Thymus (tissue), 11 donors: ENCODE results near the gene C21orf58. TPM values are rescaled to one million over a fixed set of nuclear protein-coding genes. Genes with fewer than 3 reads are reported as not detected.

Experiments used
- DNase-seq, 9 donors: peaks; one replicate each; pipeline ENCODE4 v3.0.0-alpha.2; 2013; ENCODE audit warnings: low spot score in 9 of 9, low read depth in 6 of 9, missing footprints in 1 of 9
- H3K27ac ChIP-seq, 2 donors: one replicate each; pipeline ENCODE4 v1.5.1; 2013; ENCODE audit warnings: control low read depth in 1 of 2, low read depth in 1 of 2, low read length in 1 of 2, mild to moderate bottlenecking in 1 of 2, moderate library complexity in 1 of 2
- H3K27me3 ChIP-seq, 2 donors: one replicate each; pipeline ENCODE4 v1.5.1; 2013; ENCODE audit warnings: low read length in 1 of 2; ENCODE audit not compliant: control insufficient read depth in 2 of 2, insufficient read depth in 1 of 2
- H3K36me3 ChIP-seq, 2 donors: one replicate each; pipeline ENCODE4 v1.5.1; 2013; ENCODE audit warnings: low read length in 1 of 2, mild to moderate bottlenecking in 1 of 2, moderate library complexity in 1 of 2; ENCODE audit not compliant: control insufficient read depth in 2 of 2, insufficient read depth in 2 of 2
- H3K4me1 ChIP-seq, 2 donors: one replicate each; pipeline ENCODE4 v1.5.1; 2013; ENCODE audit warnings: low read length in 2 of 2; ENCODE audit not compliant: control insufficient read depth in 2 of 2, insufficient read depth in 2 of 2
- H3K4me3 ChIP-seq, 2 donors: one replicate each; pipeline ENCODE4 v1.5.1; 2013; ENCODE audit warnings: low read length in 2 of 2, control low read depth in 1 of 2, mild to moderate bottlenecking in 1 of 2
- H3K9me3 ChIP-seq, 2 donors: one replicate each; pipeline ENCODE4 v1.5.1; 2013; ENCODE audit warnings: low read length in 1 of 2, mild to moderate bottlenecking in 1 of 2; ENCODE audit not compliant: control insufficient read depth in 2 of 2, insufficient read depth in 1 of 2
- WGBS: extraction: QIAGEN DNeasy Blood & Tissue Kit; methylation state at CpG from one replicate; pipeline ENCODE4 v1.1.7; 2013; 5-methylcytosine and 5-hydroxymethylcytosine counted together
- polyA plus RNA-seq: library from polyadenylated mRNA; stranded (reverse); fragments of 200-250 nt; gene quantifications from one replicate; pipeline ENCODE4 v1.2.3, GENCODE V29; 2013
- total RNA-seq: library from RNA; stranded (reverse); fragments of 120-200 nt; gene quantifications from one replicate; pipeline ENCODE4 v1.2.4, GENCODE V29; 2013
- donor health status: healthy.

Gene C21orf58
- total and polyA plus RNA-seq, 2 donors: 3.4 to 7.3 TPM

DNA sequence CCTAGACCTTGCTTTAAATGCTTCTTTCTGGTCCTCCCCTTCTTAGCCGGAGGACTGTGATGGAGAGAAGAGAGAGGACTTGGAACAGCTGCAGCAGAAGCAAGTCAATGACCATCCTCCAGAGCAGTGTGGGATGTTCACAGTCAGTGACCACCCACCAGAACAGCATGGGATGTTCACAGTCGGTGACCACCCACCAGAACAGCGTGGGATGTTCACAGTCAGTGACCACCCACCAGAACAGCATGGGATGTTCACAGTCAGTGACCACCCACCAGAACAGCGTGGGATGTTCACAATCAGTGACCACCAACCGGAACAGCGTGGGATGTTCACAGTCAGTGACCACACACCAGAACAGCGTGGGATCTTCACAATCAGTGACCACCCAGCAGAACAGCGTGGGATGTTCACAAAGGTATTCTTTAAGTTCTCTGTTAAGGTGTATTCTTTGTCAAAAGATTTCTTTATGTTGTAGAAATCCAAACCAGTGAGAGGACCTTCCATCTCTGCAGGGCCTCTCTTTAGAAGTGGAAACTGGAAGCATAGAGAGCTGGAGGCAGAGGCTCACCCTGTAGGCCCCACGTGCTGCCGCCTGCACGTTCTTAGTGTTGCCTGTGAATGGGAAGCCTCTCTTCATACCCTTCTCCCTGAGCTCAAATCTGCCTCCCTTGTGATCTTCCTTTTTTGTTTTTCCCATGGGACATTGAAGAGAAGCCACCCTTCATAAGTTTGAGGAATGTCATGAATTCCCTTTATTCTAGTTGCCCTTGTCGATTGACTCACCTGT, 10.9 kb upstream of the C21orf58 start:
- WGBS: 97% methylated on average over 12 of the region's 12 CpGs
- Histone ChIP-seq H3K9me3 (no peaks in the 10 kb centered on the region), H3K4me1 (no peaks in the 10 kb centered on the region), H3K27me3 (no peaks in the 10 kb centered on the region), H3K4me3 (no peak overlapping the region), H3K36me3 (peaks cover 50 to 61% of the 10 kb centered on the region in 2 donors), H3K27ac (no peak overlapping the region)
- DNase-seq: no peak

DNA sequence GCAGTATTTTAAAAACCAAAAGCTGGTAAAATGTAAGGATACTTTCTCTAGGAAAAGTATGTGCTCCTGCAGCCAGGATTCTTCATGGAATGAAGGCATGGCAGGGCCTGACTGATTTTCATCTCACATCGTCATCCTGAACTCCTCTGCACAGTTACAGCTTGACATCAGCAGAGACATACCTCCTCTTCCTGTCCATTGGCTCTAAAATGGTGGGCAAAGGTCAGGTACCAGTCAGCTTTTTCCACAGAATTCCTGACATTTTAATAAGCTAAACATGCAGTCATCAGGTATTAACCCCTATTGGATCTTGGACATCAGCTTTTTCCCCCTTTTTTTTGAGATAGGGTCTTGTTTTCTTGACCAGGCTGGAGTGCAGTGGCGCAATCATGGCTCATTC, 6.1 kb upstream of the C21orf58 start:
- H3K27me3 ChIP-seq: no peaks in the 10 kb centered on the region
- H3K4me3 ChIP-seq: no peak overlapping the region
- peaks cover 35 to 46% of the 10 kb centered on the region in 2 donors for H3K36me3 ChIP-seq
- H3K9me3 ChIP-seq: no peaks in the 10 kb centered on the region
- H3K27ac ChIP-seq: no peak overlapping the region
- peaks cover 4 to 5% of the 10 kb centered on the region in 2 donors for H3K4me1 ChIP-seq
- 95% methylated on average over 2 of the region's 2 CpGs for WGBS
- no peak for DNase-seq

DNA sequence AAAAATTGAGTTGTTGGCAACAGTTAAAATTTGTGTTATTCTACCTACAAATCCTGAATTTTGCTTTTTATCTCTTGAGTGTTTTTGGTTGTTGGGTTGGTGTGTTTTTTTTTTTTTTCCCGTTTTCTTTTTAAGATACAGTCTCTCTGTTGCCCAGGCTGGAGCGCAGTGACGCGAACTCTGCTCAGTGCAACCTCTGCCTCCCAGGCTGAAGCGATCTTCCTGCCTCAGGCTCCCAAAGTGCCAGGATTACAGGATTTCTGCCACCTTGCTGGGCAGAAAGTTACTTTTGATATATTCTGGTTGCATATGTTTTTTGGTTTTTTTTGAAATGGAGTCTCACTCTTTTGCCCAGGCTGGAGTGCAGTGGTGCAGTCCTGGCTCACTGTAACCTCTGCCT, 4.5 kb upstream of the C21orf58 start:
- no peaks in the 10 kb centered on the region for H3K27me3 ChIP-seq
- DNase-seq: no peak
- WGBS: 79% methylated on average over 5 of the region's 5 CpGs
- H3K4me1 ChIP-seq: peaks cover 4 to 6% of the 10 kb centered on the region in 2 donors
- peaks cover 28 to 40% of the 10 kb centered on the region in 2 donors for H3K36me3 ChIP-seq
- H3K9me3 ChIP-seq: no peaks in the 10 kb centered on the region
- H3K4me3 ChIP-seq: no peak overlapping the region
- no peak overlapping the region for H3K27ac ChIP-seq

- peaks cover 8 to 10% of the 10 kb centered on the region in 2 donors for H3K4me1 ChIP-seq
- H3K36me3 ChIP-seq: peaks cover 28 to 40% of the 10 kb centered on the region in 2 donors
- no peaks in the 10 kb centered on the region for H3K27me3 ChIP-seq
- H3K9me3 ChIP-seq: no peaks in the 10 kb centered on the region
- 74% methylated on average over 4 of the region's 4 CpGs for WGBS
- H3K27ac ChIP-seq: no peak overlapping the region
- DNase-seq: no peak
- no peak overlapping the region for H3K4me3 ChIP-seq
Measured at GRCh38 chr21:46327711-46328110, 4.0 kb upstream of the C21orf58 start.

GRCh38 chr21:46326110-46326703, 2.5 kb upstream of the C21orf58 start:
- H3K27ac ChIP-seq: no peak overlapping the region
- peaks cover 25 to 32% of the 10 kb centered on the region in 2 donors for H3K36me3 ChIP-seq
- no peak overlapping the region for H3K4me3 ChIP-seq
- 99% methylated on average over 15 of the region's 15 CpGs for WGBS
- H3K27me3 ChIP-seq: no peaks in the 10 kb centered on the region
- H3K4me1 ChIP-seq: peaks cover 19 to 25% of the 10 kb centered on the region in 2 donors
- no peak for DNase-seq
- no peaks in the 10 kb centered on the region for H3K9me3 ChIP-seq

- WGBS: 12% methylated on average over 43 of the region's 43 CpGs
- peak in 3 of 9 donors; percentile 6 to 28 (median 28) for DNase-seq
Measured at GRCh38 chr21:46325073-46325912, 1.6 kb upstream of the C21orf58 start.

DNA sequence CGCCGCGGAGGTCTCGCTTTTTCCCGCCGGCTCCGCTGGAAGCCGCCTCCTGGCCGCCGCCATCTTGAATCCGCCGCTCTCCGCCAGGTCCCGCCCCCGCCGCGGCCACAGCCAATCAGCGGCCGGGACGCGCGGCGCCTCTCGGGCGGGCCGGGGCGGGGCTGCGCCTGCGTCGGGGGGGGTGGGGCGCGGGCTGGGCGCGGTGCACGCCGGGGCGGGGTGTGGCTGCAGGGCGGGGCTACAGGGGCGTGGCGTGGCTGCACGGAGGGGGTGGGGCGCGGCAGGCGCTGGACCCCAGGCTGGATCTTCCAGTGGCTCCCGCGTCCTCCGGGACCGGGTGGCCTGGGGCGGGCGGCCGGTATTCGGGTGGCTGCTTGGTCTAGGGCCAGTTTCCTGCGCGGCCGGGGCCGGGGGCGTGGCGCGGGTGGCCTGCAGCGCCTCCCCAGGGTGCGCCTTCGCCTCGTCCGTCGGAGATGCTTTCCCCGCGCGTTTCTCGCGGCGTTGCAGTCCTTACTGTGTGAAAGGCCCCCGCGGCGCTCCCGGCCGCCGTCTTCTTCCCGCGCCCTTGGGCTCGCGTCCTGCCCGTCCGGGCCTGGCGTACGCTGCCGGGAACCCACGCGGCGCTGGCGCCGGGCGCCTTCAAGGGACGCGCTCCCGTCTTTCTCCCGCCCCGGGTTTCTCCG, 861 bp upstream of the C21orf58 start:
- Histone ChIP-seq H3K27ac (peak overlapping the region; percentile 100), H3K36me3 (peaks cover 17 to 22% of the 10 kb centered on the region in 2 donors), H3K27me3 (no peaks in the 10 kb centered on the region), H3K4me3 (peak overlapping the region; percentile 98), H3K9me3 (no peaks in the 10 kb centered on the region), H3K4me1 (peaks cover 19 to 38% of the 10 kb centered on the region in 2 donors)
- WGBS: under 1% methylated on average over 98 of the region's 98 CpGs
- peak in 8 of 9 donors; percentile 54 to 90 (median 73) for DNase-seq

More at GRCh38 chr21:46325073-46325912, 1.6 kb upstream of the C21orf58 start:
- H3K4me3 ChIP-seq: peak overlapping the region; percentile 65 to 98
- H3K36me3 ChIP-seq: peaks cover 23 to 29% of the 10 kb centered on the region in 2 donors
- peak overlapping the region in 1 of 2 donors; percentile 100 for H3K27ac ChIP-seq
- H3K9me3 ChIP-seq: no peaks in the 10 kb centered on the region
- no peaks in the 10 kb centered on the region for H3K27me3 ChIP-seq
- H3K4me1 ChIP-seq: peaks cover 19 to 33% of the 10 kb centered on the region in 2 donors

GRCh38 chr21:46323227-46323709, 402 bp downstream of the C21orf58 start:
- peak in 3 of 9 donors; percentile 3 to 18 (median 9) for DNase-seq
- peak overlapping the region in 1 of 2 donors; percentile 83 for H3K27ac ChIP-seq
- H3K4me3 ChIP-seq: peak overlapping the region; percentile 98
- H3K4me1 ChIP-seq: peaks cover 19 to 45% of the 10 kb centered on the region in 2 donors
- no peaks in the 10 kb centered on the region for H3K27me3 ChIP-seq
- under 1% methylated on average over 34 of the region's 34 CpGs for WGBS
- peaks cover 18 to 22% of the 10 kb centered on the region in 2 donors for H3K36me3 ChIP-seq
- H3K9me3 ChIP-seq: no peaks in the 10 kb centered on the region
